K562 (cell line): Measurements from ENCODE around the gene EVA1A.

ENCODE experiments used
- CTCF ChIP-seq, 3 experiments: IDR thresholded peaks in 2 of 3; conservative IDR thresholded peaks in 1 of 3; 2 replicates each; pipeline ENCODE4 v1.5.1; 2011 to 2012; ENCODE audit warnings: low read length in 3 of 3, mild to moderate bottlenecking in 3 of 3, control low read depth in 2 of 3, improper control_type of control experiment in 1 of 3, inconsistent platforms in 1 of 3, low read depth in 1 of 3, mixed read lengths in 1 of 3, moderate library complexity in 1 of 3; ENCODE audit not compliant: insufficient read depth in 2 of 3
- E2F6 ChIP-seq, 2 experiments: IDR thresholded peaks; 2 replicates each; pipeline ENCODE4 v1.6.1; 2011; ENCODE audit warnings: borderline replicate concordance in 1 of 2, control low read depth in 1 of 2, low read depth in 1 of 2, low read length in 1 of 2, mild to moderate bottlenecking in 1 of 2, mixed read lengths in 1 of 2, moderate library complexity in 1 of 2; ENCODE audit not compliant: insufficient read depth in 1 of 2, insufficient read length in 1 of 2, poor library complexity in 1 of 2, severe bottlenecking in 1 of 2; ENCODE audit errors: extremely low read depth in 1 of 2
- FOXJ3 ChIP-seq: sonication (generic); formaldehyde crosslinking; IDR thresholded peaks from 2 replicates; pipeline ENCODE4 v1.4.0; 2020; ENCODE audit warnings: mild to moderate bottlenecking, missing genetic modification reagents
- GTF2F1 ChIP-seq: IDR thresholded peaks from 2 replicates; pipeline ENCODE4 v1.6.1; 2011; ENCODE audit warnings: low read depth, low read length, improper control_type of control experiment
- KAT7 ChIP-seq: sonication (generic); formaldehyde crosslinking; IDR thresholded peaks from 2 replicates; pipeline ENCODE4 v1.8.0; 2022; ENCODE audit warnings: missing genetic modification reagents, mild to moderate bottlenecking, borderline replicate concordance
- MTA2 ChIP-seq: fragments of 450-650 bp; IDR thresholded peaks from 2 replicates; pipeline ENCODE4 v1.6.1; 2016; ENCODE audit warnings: low read depth
- MYNN ChIP-seq, 2 experiments: sonication (generic); formaldehyde crosslinking in 1 of 2; IDR thresholded peaks; 2 replicates each; pipeline versions ENCODE4 v1.5.0 to v1.6.1; 2016 to 2020; ENCODE audit warnings: antibody characterized with exemption in 1 of 2, missing genetic modification reagents in 1 of 2
- RBM14 ChIP-seq: fragments of 200-400 bp; formaldehyde crosslinking; IDR thresholded peaks from 2 replicates; pipeline ENCODE4 v1.6.1; 2018; ENCODE audit warnings: low read depth, mild to moderate bottlenecking, low read length, moderate library complexity, borderline replicate concordance; ENCODE audit not compliant: insufficient read depth
- SIX5 ChIP-seq, 2 experiments: IDR thresholded peaks; 2 replicates each; pipeline ENCODE4 v1.6.1; 2011; ENCODE audit warnings: low read length in 2 of 2, borderline replicate concordance in 1 of 2, low read depth in 1 of 2, mild to moderate bottlenecking in 1 of 2, moderate library complexity in 1 of 2; ENCODE audit not compliant: insufficient read depth in 1 of 2
- USF2 ChIP-seq: sonication (generic); formaldehyde crosslinking; IDR thresholded peaks from 2 replicates; pipeline ENCODE4 v1.5.0; 2020; ENCODE audit warnings: missing genetic modification reagents
- ZNF507 ChIP-seq: conservative IDR thresholded peaks from 2 replicates; pipeline ENCODE4 v1.6.1; 2017; ENCODE audit warnings: missing genetic modification characterization, missing compliant biosample characterization

GRCh38 chr2:75459565-75460310 is 101.0 kb downstream of the EVA1A start:
- TF ChIP-seq RBM14: no peak
- TF ChIP-seq FOXJ3 (CRISPR knock-in tag): no peak
- no peak for TF ChIP-seq ZNF507 (tag)
- TF ChIP-seq SIX5 (IDR thresholded peaks at IDR 0.05; ENCODE audit: borderline replicate concordance in 1 of 2, insufficient read depth in 1 of 2, low read depth in 1 of 2, low read length in 2 of 2): no peak
- no peak for TF ChIP-seq CTCF (IDR thresholded peaks at IDR 0.05 in 2 of 3, conservative IDR thresholded peaks at IDR 0.05 in 1 of 3; ENCODE audit: insufficient read depth in 2 of 3, low read depth in 1 of 3, low read length in 3 of 3)
- no peak for TF ChIP-seq USF2 (CRISPR knock-in tag)
- TF ChIP-seq KAT7 (CRISPR knock-in tag): no peak
- TF ChIP-seq E2F6 (IDR thresholded peaks at IDR 0.05; ENCODE audit: borderline replicate concordance in 1 of 2, extremely low read depth in 1 of 2, insufficient read depth in 1 of 2, insufficient read length in 1 of 2, low read depth in 1 of 2, low read length in 1 of 2, poor library complexity in 1 of 2, severe bottlenecking in 1 of 2): no peak
- TF ChIP-seq MYNN (IDR thresholded peaks at IDR 0.05): no peak
- no peak for TF ChIP-seq MYNN (CRISPR knock-in tag; IDR thresholded peaks at IDR 0.05)
- TF ChIP-seq GTF2F1: no peak
- TF ChIP-seq MTA2: no peak
